Breast epithelium (tissue), 3 donors: Measurements from ENCODE around the gene MSH3.
"Not testable (repeated sequence)": the region's sequence is repeated elsewhere in the genome, so short reads cannot be mapped to it uniquely, and the experiment has no call there.

ENCODE experiments used
- POLR2A ChIP-seq: fragments of 450-650 bp; IDR thresholded peaks from one replicate; pipeline ENCODE4 v1.6.1; 2016; ENCODE audit warnings: antibody characterized with exemption, mild to moderate bottlenecking, moderate library complexity
- TF ChIP-seq, protein P1 (sequence below), 3 donors: fragments of 450-650 bp; IDR thresholded peaks; one replicate each; pipeline ENCODE4 v1.5.1; 2016 to 2017; ENCODE audit warnings: antibody characterized with exemption in 3 of 3, mild to moderate bottlenecking in 3 of 3, moderate library complexity in 3 of 3

GRCh38 chr5:80883390-80883789 is 228.9 kb downstream of the MSH3 start:
- TF ChIP-seq POLR2A = not testable (repeated sequence)
- TF ChIP-seq, protein P1, sequence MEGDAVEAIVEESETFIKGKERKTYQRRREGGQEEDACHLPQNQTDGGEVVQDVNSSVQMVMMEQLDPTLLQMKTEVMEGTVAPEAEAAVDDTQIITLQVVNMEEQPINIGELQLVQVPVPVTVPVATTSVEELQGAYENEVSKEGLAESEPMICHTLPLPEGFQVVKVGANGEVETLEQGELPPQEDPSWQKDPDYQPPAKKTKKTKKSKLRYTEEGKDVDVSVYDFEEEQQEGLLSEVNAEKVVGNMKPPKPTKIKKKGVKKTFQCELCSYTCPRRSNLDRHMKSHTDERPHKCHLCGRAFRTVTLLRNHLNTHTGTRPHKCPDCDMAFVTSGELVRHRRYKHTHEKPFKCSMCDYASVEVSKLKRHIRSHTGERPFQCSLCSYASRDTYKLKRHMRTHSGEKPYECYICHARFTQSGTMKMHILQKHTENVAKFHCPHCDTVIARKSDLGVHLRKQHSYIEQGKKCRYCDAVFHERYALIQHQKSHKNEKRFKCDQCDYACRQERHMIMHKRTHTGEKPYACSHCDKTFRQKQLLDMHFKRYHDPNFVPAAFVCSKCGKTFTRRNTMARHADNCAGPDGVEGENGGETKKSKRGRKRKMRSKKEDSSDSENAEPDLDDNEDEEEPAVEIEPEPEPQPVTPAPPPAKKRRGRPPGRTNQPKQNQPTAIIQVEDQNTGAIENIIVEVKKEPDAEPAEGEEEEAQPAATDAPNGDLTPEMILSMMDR (IDR thresholded peaks at IDR 0.05) = not testable (repeated sequence)
